Activated CD4-positive, alpha-beta memory T cell treated with anti-CD3 and anti-CD28 coated beads, Interleukin-2, amount 10 ng/mL, durations not matched to agents 7 days and 5 days (primary cell): ENCODE results near the gene BEND4. TPM values are rescaled to one million over a fixed set of nuclear protein-coding genes. Genes with fewer than 3 reads are reported as not detected.

ENCODE experiments used
- CTCF ChIA-PET: fragments of 350-600 bp; sonication (Branson Sonifier 250); formaldehyde crosslinking; loops from one replicate; lab custom pipeline; 2021; ENCODE audit warnings: antibody characterized with exemption, inconsistent platforms; lab: Charles Lee
- POLR2A ChIA-PET: fragments of 350-600 bp; sonication (Branson Sonifier 250); formaldehyde crosslinking; loops from one replicate; lab custom pipeline; 2021; ENCODE audit warnings: antibody characterized with exemption; lab: Charles Lee
- DNase-seq: peaks from one replicate; pipeline ENCODE4 v3.0.0-alpha.2; 2020
- H3K27ac Mint-ChIP-seq: one replicate; pipeline ENCODE4 v1.8.0; 2021; ENCODE audit warnings: mild to moderate bottlenecking, mixed read lengths
- H3K27me3 Mint-ChIP-seq: one replicate; pipeline ENCODE4 v1.8.0; 2021; ENCODE audit warnings: mixed read lengths
- H3K36me3 Mint-ChIP-seq: one replicate; pipeline ENCODE4 v1.8.0; 2021; ENCODE audit warnings: low read depth, mixed read lengths
- H3K4me1 Mint-ChIP-seq: one replicate; pipeline ENCODE4 v1.8.0; 2021; ENCODE audit warnings: mixed read lengths
- H3K4me3 Mint-ChIP-seq: one replicate; pipeline ENCODE4 v1.8.0; 2021; ENCODE audit warnings: mild to moderate bottlenecking, mixed read lengths
- H3K9me3 Mint-ChIP-seq: one replicate; pipeline ENCODE4 v1.8.0; 2021; ENCODE audit warnings: mixed read lengths
- total RNA-seq, 2 experiments: library from RNA; stranded (reverse); gene quantifications; one replicate each; pipeline ENCODE4 v1.2.3, GENCODE V29; 2021

Gene BEND4
- total RNA-seq, 2 experiments from 2014 or later: 0.10 to 0.13 TPM

DNA sequence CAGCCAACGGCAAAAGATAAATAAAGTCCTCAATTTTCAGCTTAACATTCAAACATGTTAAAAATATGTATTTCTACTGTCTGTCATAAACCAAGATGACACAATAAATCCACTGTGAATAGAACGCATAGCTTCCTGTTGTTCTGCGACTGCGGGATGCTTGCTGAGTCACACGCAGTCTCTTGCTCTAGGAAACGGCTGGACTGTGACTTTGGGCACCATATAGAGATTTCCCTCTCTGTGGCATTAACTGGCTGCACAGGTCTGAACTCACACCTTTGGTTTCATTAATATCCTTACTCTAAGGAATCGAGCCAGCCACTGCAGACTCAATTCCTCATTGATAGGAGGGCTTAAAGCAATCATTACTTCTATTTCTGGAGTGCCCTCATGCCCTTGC lies 8.4 kb downstream of the BEND4 start:
- Mint-ChIP-seq H3K36me3 (no peaks in the 10 kb centered on the region), H3K4me3 (no peak overlapping the region), H3K9me3 (no peaks in the 10 kb centered on the region), H3K4me1 (no peaks in the 10 kb centered on the region), H3K27ac (no peak overlapping the region), H3K27me3 (peaks cover 12% of the 10 kb centered on the region)
- ChIA-PET CTCF (no interaction called here), POLR2A (no interaction called here)
- no peak for DNase-seq

DNA sequence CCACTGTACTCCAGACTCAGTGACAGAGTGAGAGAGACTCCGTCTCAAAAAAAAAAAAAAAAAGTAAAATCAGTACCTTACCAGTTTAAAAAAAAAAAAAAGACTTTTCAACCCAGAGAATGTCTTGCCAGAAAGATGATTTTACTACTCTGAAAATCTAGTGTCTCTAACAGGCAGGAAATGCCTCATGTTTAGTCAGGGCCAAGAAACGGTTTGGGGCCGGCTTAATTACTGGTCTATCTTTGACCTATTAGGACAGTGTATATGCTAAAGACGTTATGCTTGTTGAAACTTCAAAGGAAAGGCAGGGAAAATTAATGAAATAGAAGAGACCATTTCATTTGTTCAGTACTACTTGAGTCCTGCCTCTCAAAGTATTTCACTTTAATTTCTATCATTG lies 9.9 kb downstream of the BEND4 start:
- Mint-ChIP-seq H3K36me3 (no peaks in the 10 kb centered on the region), H3K4me3 (no peak overlapping the region), H3K9me3 (no peaks in the 10 kb centered on the region), H3K27me3 (peaks cover 12% of the 10 kb centered on the region), H3K4me1 (no peaks in the 10 kb centered on the region), H3K27ac (no peak overlapping the region)
- CTCF ChIA-PET: interaction anchor here (0.6 to 1.5 kb wide), 2 partner anchors 16 to 254 kb away, joined by 3 to 4 read pairs; no protein-coding TSS in a partner anchor
- POLR2A ChIA-PET: no interaction called here
- no peak for DNase-seq

DNA sequence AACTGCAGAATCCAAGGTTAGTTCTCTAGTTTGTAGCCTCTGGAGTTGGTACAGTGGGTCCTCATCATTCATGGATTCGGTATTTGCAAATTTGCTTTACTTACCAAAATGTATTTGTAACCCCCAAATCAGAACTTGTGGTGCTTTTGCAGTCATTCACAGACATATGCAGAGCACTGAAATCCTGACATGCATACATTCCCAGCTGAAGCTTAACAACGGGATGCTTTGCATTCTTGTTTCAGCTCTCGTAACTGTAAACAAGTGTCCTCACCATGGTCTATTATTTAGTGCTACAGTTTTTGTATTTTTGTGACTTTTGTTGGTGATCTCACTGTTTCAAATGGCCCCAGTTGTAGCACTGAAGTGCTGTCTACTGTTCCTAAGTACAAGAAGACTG lies 16.1 kb downstream of the BEND4 start:
- CTCF ChIA-PET: no interaction called here
- POLR2A ChIA-PET: no interaction called here
- H3K4me3 Mint-ChIP-seq: no peak overlapping the region

DNA sequence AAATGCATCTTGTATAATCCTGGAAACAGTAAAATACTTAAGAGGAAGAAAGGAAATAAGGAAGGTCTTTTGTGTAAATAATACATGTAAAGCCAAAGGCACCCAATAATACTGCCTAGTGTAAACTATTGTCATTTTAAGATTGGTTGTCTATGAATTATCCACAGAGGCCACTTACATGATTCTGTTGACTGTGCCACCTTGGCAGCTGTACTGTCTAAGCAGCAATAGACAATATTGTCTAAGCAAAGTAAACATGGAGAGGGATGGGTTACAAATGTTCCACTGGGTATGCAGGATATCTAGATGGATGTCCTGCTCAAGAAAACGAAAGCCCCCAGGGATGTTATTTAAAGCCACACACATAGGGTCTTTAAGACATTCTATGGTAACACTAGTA lies 19.4 kb downstream of the BEND4 start:
- CTCF ChIA-PET: no interaction called here

More for the DNA sequence above, 16.1 kb downstream of the BEND4 start:
- Mint-ChIP-seq H3K36me3 (no peaks in the 10 kb centered on the region), H3K27me3 (peaks cover 10% of the 10 kb centered on the region), H3K27ac (no peak overlapping the region), H3K9me3 (no peaks in the 10 kb centered on the region), H3K4me1 (no peaks in the 10 kb centered on the region)
- no peak for DNase-seq

DNA sequence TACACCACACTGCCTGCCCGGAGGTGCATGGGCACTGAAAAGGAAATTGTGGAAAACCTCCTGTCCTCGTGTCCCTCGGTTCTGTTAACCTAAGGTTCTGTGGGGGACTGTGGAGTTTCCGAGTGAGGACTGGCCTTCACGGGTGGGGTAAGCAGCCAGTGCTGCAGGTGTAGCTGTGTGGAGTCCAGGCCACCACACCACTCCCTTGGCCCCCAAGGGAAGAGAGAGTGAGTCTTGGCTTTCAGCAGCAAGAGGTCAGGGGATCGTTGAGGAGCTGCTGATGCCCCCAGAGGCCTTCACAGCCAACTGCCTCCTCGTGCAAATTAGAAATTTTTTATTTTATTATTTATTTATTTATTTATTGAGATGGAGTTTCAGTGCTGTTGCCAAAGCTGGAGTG lies 20.4 kb downstream of the BEND4 start:
- ChIA-PET POLR2A (no interaction called here), CTCF (no interaction called here)
- H3K9me3 Mint-ChIP-seq: no peaks in the 10 kb centered on the region
- no peak overlapping the region for H3K4me3 Mint-ChIP-seq
- peaks cover 3% of the 10 kb centered on the region for H3K27me3 Mint-ChIP-seq
- H3K27ac Mint-ChIP-seq: no peak overlapping the region
- no peaks in the 10 kb centered on the region for H3K36me3 Mint-ChIP-seq
- no peaks in the 10 kb centered on the region for H3K4me1 Mint-ChIP-seq
- no peak for DNase-seq

More for the DNA sequence above, 19.4 kb downstream of the BEND4 start:
- Mint-ChIP-seq H3K27me3 (peaks cover 8% of the 10 kb centered on the region), H3K9me3 (no peaks in the 10 kb centered on the region), H3K4me1 (no peaks in the 10 kb centered on the region), H3K27ac (no peak overlapping the region), H3K36me3 (no peaks in the 10 kb centered on the region), H3K4me3 (no peak overlapping the region)
- DNase-seq: no peak
- POLR2A ChIA-PET: no interaction called here

DNA sequence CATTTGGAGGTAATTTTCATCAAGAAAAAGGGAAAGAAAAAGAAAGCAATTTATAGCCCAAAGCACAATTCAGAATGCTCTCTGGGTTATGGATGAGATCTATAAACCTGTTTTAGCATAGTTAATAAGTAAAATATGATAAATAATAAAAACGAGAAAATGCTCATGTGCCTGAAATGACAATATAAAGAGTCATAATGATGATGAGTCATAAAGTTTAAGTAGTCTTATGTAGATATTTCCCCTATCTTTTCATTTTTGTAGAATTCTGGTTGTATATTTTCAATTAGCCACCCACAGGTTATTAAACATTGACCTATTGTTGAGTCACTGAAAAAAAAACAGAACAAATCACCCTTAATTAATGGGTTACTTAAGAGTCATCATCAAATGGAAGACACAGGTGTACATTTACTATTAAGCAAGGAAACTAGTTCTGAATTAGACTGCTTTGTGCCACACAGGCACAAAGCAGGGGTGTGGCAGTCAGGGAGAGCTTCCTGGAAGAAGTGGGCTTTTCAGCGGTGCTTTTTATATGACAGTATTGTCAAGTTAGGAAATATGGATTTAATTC lies 29.3 kb downstream of the BEND4 start:
- Mint-ChIP-seq H3K4me1 (no peaks in the 10 kb centered on the region), H3K36me3 (no peaks in the 10 kb centered on the region)

DNA sequence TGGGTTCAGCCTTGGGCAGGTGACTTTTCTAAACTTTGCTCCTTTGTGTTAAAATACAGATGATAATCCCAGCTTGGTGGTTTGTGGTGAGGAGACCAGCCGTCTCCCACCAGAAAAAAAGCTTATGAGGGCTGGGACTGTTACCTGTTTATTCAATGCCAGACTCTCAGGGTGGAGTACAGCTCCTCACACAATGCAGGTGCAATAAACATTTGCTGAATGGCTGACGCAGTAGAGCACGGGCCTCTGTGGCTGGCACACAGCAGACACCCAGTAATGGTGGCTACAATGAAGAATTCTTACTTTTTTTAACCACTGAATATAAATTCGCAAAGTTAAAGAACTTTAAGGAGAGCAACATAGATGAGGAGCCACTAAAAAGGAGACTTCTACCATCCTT lies 30.2 kb downstream of the BEND4 start:
- Mint-ChIP-seq H3K4me1 (no peaks in the 10 kb centered on the region), H3K9me3 (no peaks in the 10 kb centered on the region), H3K4me3 (no peak overlapping the region), H3K27me3 (no peaks in the 10 kb centered on the region), H3K27ac (no peak overlapping the region), H3K36me3 (no peaks in the 10 kb centered on the region)
- ChIA-PET CTCF (no interaction called here), POLR2A (no interaction called here)
- no peak for DNase-seq

More for the DNA sequence above, 29.3 kb downstream of the BEND4 start:
- Mint-ChIP-seq H3K9me3 (no peaks in the 10 kb centered on the region), H3K27me3 (no peaks in the 10 kb centered on the region), H3K4me3 (no peak overlapping the region), H3K27ac (no peak overlapping the region)
- DNase-seq: no peak
- ChIA-PET POLR2A (no interaction called here), CTCF (interaction anchor here (0.7 kb wide), 1 partner anchor 119 kb away, joined by 3 read pairs; no protein-coding TSS in a partner anchor)

DNA sequence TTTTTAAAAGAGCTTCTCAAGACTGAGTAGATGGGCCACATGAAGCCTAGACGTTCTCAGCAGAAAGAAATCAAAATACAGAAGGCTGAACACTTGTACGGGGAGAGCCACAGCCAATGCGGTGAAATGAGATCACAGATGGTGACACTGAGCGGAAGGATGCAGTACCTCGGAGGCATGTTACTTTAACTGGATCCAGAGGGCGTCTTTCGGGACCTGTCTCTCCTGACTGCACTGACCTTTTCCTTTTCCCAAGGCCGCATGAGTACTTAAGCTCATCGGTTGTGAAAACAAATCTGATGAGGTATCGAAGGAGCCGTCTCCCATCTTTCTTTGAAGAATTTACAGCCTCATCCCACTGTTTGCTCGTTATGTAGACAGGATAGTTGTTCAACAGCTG lies 32.6 kb downstream of the BEND4 start:
- ChIA-PET CTCF (no interaction called here), POLR2A (no interaction called here)

DNA sequence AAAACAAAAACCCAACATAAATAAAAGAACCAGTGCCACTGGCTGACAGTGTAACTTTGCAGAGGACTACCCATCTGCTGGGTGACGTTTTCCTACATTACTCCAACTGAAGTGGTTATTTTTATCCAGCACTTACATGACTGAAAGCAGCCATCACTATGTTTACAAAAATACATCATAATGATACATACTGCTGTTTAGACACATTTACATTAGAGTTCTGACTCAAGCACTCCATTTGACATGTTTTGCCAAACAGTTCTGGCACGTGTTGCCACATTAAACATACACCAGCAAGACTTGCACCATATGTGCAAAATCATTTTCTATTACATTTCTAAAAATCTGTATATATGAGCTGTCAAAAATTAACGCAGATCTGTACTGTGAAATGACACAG lies 39.6 kb downstream of the BEND4 start:
- Mint-ChIP-seq H3K27ac (no peak overlapping the region), H3K9me3 (no peaks in the 10 kb centered on the region), H3K36me3 (no peaks in the 10 kb centered on the region), H3K4me1 (no peaks in the 10 kb centered on the region), H3K27me3 (peaks cover 5% of the 10 kb centered on the region), H3K4me3 (no peak overlapping the region)
- POLR2A ChIA-PET: no interaction called here
- no peak for DNase-seq
- CTCF ChIA-PET: no interaction called here

More for the DNA sequence above, 32.6 kb downstream of the BEND4 start:
- peaks cover 3% of the 10 kb centered on the region for H3K27me3 Mint-ChIP-seq
- no peak for DNase-seq
- H3K4me3 Mint-ChIP-seq: no peak overlapping the region
- no peak overlapping the region for H3K27ac Mint-ChIP-seq
- no peaks in the 10 kb centered on the region for H3K9me3 Mint-ChIP-seq
- H3K4me1 Mint-ChIP-seq: no peaks in the 10 kb centered on the region
- H3K36me3 Mint-ChIP-seq: no peaks in the 10 kb centered on the region

DNA sequence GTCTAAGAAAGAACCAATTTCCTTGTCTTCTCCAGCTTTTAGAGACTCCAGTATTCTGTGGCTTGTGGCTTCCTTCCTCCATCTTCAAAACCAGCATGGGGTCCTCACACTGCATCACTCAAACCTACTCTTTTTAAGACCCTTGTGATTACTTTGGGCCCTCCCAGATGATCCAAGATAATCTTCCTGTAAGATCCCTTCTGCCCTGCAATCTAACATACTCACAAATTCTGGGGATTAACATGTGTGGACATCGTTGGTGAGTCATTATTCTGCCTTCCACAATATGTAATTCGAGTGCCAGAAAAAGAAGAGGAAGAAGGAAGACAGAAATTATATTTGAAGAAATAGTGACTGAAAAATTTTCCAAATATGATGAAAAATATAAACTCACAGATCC lies 47.9 kb downstream of the BEND4 start:
- Mint-ChIP-seq H3K9me3 (peaks cover 3% of the 10 kb centered on the region), H3K27ac (no peak overlapping the region), H3K4me1 (no peaks in the 10 kb centered on the region), H3K27me3 (peaks cover 3% of the 10 kb centered on the region), H3K36me3 (no peaks in the 10 kb centered on the region), H3K4me3 (no peak overlapping the region)
- no peak for DNase-seq
- ChIA-PET CTCF (no interaction called here), POLR2A (no interaction called here)

DNA sequence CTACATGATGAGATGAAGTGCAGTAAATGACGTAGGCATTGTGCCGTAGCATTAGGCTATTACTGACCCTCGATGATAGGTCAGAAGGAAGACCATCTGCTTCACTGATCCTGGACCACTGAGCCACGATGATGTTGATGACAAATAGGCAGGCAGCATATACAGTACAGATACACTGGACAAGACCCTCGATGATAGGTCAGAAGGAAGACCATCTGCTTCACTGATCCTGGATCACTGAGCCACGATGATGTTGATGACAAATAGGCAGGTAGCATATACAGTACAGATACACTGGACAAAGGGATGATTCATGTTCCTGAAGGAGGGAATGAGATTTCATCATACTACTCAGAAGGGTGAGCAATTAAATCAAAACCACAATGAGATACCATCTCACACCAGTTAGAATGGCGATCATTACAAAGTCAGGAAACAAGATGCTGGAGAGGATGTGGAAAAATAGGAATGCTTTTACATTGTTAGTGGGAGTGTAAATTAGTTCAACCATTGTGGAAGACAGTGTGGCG lies 50.9 kb downstream of the BEND4 start:
- Mint-ChIP-seq H3K4me3 (no peak overlapping the region), H3K9me3 (peaks cover 3% of the 10 kb centered on the region), H3K4me1 (no peaks in the 10 kb centered on the region), H3K36me3 (no peaks in the 10 kb centered on the region), H3K27ac (no peak overlapping the region), H3K27me3 (peaks cover 3% of the 10 kb centered on the region)
- CTCF ChIA-PET: no interaction called here
- POLR2A ChIA-PET: no interaction called here
- no peak for DNase-seq

DNA sequence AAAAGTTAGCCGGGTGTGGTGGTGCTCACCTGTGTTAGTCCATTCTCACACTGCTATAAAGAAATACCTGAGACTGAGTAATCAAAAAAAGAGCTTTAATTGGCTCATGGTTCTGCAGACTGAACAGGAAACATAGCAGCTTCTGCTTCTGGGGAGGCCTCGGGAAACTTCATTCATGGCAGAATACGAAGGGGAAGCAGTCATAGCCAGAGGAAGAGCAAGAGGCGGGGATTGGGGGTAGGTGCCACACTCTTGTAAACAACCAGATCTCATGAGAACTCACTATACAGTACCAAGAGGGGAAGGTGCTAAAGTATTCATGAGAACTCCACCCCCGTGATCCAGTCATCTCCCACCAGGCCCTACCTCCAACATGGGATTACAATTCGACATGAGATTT lies 64.1 kb downstream of the BEND4 start:
- DNase-seq: no peak
- Mint-ChIP-seq H3K9me3 (no peaks in the 10 kb centered on the region), H3K4me1 (no peaks in the 10 kb centered on the region), H3K27me3 (no peaks in the 10 kb centered on the region), H3K27ac (no peak overlapping the region), H3K36me3 (peaks cover 23% of the 10 kb centered on the region), H3K4me3 (no peak overlapping the region)
- ChIA-PET POLR2A (no interaction called here), CTCF (no interaction called here)

DNA sequence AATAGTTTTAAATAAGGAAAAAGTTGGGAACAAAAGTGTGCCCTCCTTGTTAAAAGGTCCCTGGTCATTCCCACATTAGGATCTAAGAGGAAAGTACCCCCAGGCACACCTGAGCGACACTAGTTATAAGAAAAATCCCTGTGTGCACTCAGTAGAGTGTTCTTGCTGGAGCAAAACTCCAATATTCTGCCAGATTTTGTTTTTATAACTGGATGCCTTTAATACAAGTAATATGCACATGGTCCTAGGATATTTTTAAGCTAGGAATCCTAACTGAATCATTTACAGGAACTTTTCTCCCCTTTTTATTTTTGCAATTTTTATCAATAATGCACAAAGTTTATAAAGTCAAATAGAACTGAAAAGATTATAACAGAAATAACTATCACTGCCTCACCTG lies 68.6 kb downstream of the BEND4 start:
- ChIA-PET POLR2A (no interaction called here), CTCF (no interaction called here)
- Mint-ChIP-seq H3K4me1 (no peaks in the 10 kb centered on the region), H3K9me3 (no peaks in the 10 kb centered on the region), H3K27me3 (no peaks in the 10 kb centered on the region), H3K36me3 (peaks cover 21% of the 10 kb centered on the region), H3K4me3 (no peak overlapping the region), H3K27ac (no peak overlapping the region)
- DNase-seq: no peak

DNA sequence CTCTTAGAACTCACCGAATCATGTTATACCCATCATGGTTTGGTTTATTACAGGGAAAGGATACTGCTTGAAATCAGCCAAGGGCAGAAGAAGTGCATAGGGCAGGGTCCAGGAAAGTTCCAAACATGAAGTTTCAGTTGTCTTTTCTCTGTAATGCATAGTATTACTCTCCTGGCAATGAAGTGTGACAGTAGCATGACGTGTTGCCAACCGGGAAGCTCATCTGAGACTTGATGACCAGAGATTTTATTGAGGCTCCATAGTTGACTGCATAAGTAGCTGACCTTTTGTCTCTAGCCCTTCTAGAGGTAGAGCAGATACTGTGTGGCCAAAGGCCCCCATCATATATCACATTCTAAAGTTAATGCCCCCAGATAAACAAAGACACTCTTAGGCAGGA lies 72.1 kb downstream of the BEND4 start:
- Mint-ChIP-seq H3K4me1 (no peaks in the 10 kb centered on the region), H3K27me3 (no peaks in the 10 kb centered on the region), H3K4me3 (no peak overlapping the region), H3K27ac (no peak overlapping the region), H3K36me3 (peaks cover 13% of the 10 kb centered on the region), H3K9me3 (no peaks in the 10 kb centered on the region)
- ChIA-PET POLR2A (no interaction called here), CTCF (no interaction called here)
- no peak for DNase-seq
